Embryonic facial prominence (tissue), 1 donor: Measurements from ENCODE around the gene LRCH1.
"Not testable (repeated sequence)": the region's sequence is repeated elsewhere in the genome, so short reads cannot be mapped to it uniquely, and the experiment has no call there.

ENCODE experiments used
- DNase-seq: peaks from one replicate; pipeline ENCODE4 v3.0.0-alpha.2; 2016; ENCODE audit errors: extremely low spot score

Gene LRCH1

GRCh38 chr13:46552889-46553520, at the start of gene LRCH1:
Gene LRCH1 (plus strand): TSS chr13:46553170. CDS start chr13:46553397, 227 bp downstream.
- DNase-seq, result peak; percentile 90

GRCh38 chr13:46504036-46504435, 48.9 kb upstream of the LRCH1 start:
- DNase-seq, result no peak

GRCh38 chr13:46507981-46508380, 45.0 kb upstream of the LRCH1 start:
- DNase-seq, result no peak

GRCh38 chr13:46509981-46510380, 43.0 kb upstream of the LRCH1 start:
- no peak for DNase-seq

- DNase-seq, result no peak
Observed at GRCh38 chr13:46515803-46516202, 37.2 kb upstream of the LRCH1 start.

- DNase-seq, result peak; percentile 55
Observed at GRCh38 chr13:46516599-46517338, 36.2 kb upstream of the LRCH1 start.

GRCh38 chr13:46517748-46518147, 35.2 kb upstream of the LRCH1 start:
- not testable (repeated sequence) for DNase-seq

- no peak for DNase-seq
Observed at GRCh38 chr13:46519182-46519581, 33.8 kb upstream of the LRCH1 start.

- no peak for DNase-seq
Observed at GRCh38 chr13:46520166-46520565, 32.8 kb upstream of the LRCH1 start.

GRCh38 chr13:46521486-46521885, 31.5 kb upstream of the LRCH1 start:
- no peak for DNase-seq

GRCh38 chr13:46521921-46522747, 30.8 kb upstream of the LRCH1 start:
- DNase-seq, result no peak

GRCh38 chr13:46522748-46523030, 30.3 kb upstream of the LRCH1 start:
- no peak for DNase-seq

GRCh38 chr13:46523972-46524752, 28.8 kb upstream of the LRCH1 start:
- DNase-seq, result no peak

- DNase-seq, result no peak
Observed at GRCh38 chr13:46526100-46526735, 26.8 kb upstream of the LRCH1 start.

GRCh38 chr13:46526740-46527139, 26.2 kb upstream of the LRCH1 start:
- no peak for DNase-seq

- DNase-seq, result no peak
Observed at GRCh38 chr13:46527237-46527636, 25.7 kb upstream of the LRCH1 start.

GRCh38 chr13:46529216-46529919, 23.6 kb upstream of the LRCH1 start:
- DNase-seq, result no peak

- DNase-seq, result no peak
Observed at GRCh38 chr13:46530084-46530935, 22.7 kb upstream of the LRCH1 start.

GRCh38 chr13:46531953-46532352, 21.0 kb upstream of the LRCH1 start:
- no peak for DNase-seq

- no peak for DNase-seq
Observed at GRCh38 chr13:46535002-46535401, 18.0 kb upstream of the LRCH1 start.
